K562 (cell line): Measurements from ENCODE around the gene NUDT9. TPM values are rescaled to one million over a fixed set of nuclear protein-coding genes. Genes with fewer than 3 reads are reported as not detected.

Experiments
- ATAC-seq: fragments of 200-7000 bp; cut with Tn5 transposase; 3 replicates; pipeline ENCODE4 v1.9.1; 2020; ENCODE audit warnings: moderate library complexity
- BruUV-seq: library from RNA; stranded (reverse); fragments of 400-500 nt; replicated peaks from 2 replicates; lab custom pipeline; 2021; lab: Mats Ljungman, UMichigan
- CTCF ChIA-PET: fragments of 300-600 bp; formaldehyde crosslinking; extraction: SDS; loops from one replicate; lab custom pipeline; 2021; ENCODE audit warnings: low intra/inter-chr PET ratio; lab: Yijun Ruan, JAX
- POLR2A ChIA-PET: fragments of 300-600, 350-650 bp; sonication (Branson Sonifier 250); formaldehyde crosslinking; extraction: SDS; loops from one replicate; lab custom pipeline; 2021; ENCODE audit warnings: antibody characterized with exemption, inconsistent platforms; lab: Yijun Ruan, JAX
- DNase-seq, 4 experiments: peaks; one replicate each; pipeline versions ENCODE4 v3.0.0 to v3.0.0-alpha.2; 2011 to 2018; ENCODE audit warnings: low spot score in 3 of 4, mixed read lengths in 3 of 4; ENCODE audit errors: extremely low read depth in 1 of 4
- FAIRE-seq: peaks from 2 replicates; lab custom pipeline; 2011; peaks lifted over from hg19 to GRCh38; lab: Jason Lieb, UNC
- H2AFZ ChIP-seq: 2 replicates; pipeline ENCODE4 v1.6.0; 2011; ENCODE audit warnings: low read depth, low read length, control low read depth, inconsistent platforms
- H3K27ac ChIP-seq: fragments of 200-600 bp; 3 replicates; pipeline ENCODE4 v1.8.0; 2011; ENCODE audit warnings: low read depth, mild to moderate bottlenecking, control low read depth, inconsistent platforms, low read length, moderate library complexity, mixed read lengths; ENCODE audit errors: extremely low read depth
- H3K27me3 ChIP-seq, 2 experiments: fragments of 300-600 bp in 1 of 2; 2 replicates in 1 of 2; 3 replicates in 1 of 2; pipeline versions ENCODE4 v1.6.0 to v1.8.0; 2011; ENCODE audit warnings: inconsistent platforms in 2 of 2, low read length in 2 of 2, mild to moderate bottlenecking in 1 of 2, mixed read lengths in 1 of 2, moderate library complexity in 1 of 2; ENCODE audit not compliant: control insufficient read depth in 2 of 2, insufficient read depth in 2 of 2
- H3K36me3 ChIP-seq: fragments of 300-600 bp; 3 replicates; pipeline ENCODE4 v1.8.0; 2011; ENCODE audit warnings: mild to moderate bottlenecking, low read length, inconsistent platforms; ENCODE audit not compliant: control insufficient read depth, insufficient read depth
- H3K4me1 ChIP-seq, 2 experiments: fragments of 200-600 bp in 1 of 2; replicated peaks in 1 of 2; 2 replicates in 1 of 2; 3 replicates in 1 of 2; pipeline versions ENCODE4 v1.5.1 to v1.8.0; 2011; ENCODE audit warnings: inconsistent platforms in 2 of 2, low read length in 2 of 2, mild to moderate bottlenecking in 1 of 2, mixed read lengths in 1 of 2, moderate library complexity in 1 of 2; ENCODE audit not compliant: control insufficient read depth in 2 of 2, insufficient read depth in 2 of 2
- H3K4me2 ChIP-seq: 2 replicates; pipeline ENCODE4 v1.6.1; 2011; ENCODE audit warnings: low read length, control low read depth, inconsistent platforms, mixed read lengths; ENCODE audit not compliant: insufficient read depth
- H3K4me3 ChIP-seq: fragments of 200-600 bp; sonication (generic), shearing (Covaris generic); 2 replicates; pipeline ENCODE4 v1.5.1; 2016; ENCODE audit warnings: control low read depth, inconsistent platforms
- H3K79me2 ChIP-seq: fragments of 200-600 bp; 3 replicates; pipeline ENCODE4 v1.8.0; 2011; ENCODE audit warnings: low read length, inconsistent platforms; ENCODE audit not compliant: control insufficient read depth, insufficient read depth
- H3K9ac ChIP-seq, 2 experiments: 2 replicates each; pipeline versions ENCODE4 v1.6.0 to v1.6.1; 2011; ENCODE audit warnings: low read depth in 2 of 2, low read length in 2 of 2, control low read depth in 1 of 2, inconsistent platforms in 1 of 2, mild to moderate bottlenecking in 1 of 2, mixed read lengths in 1 of 2; ENCODE audit not compliant: insufficient read depth in 1 of 2
- H3K9me1 ChIP-seq: one replicate; pipeline ENCODE4 v1.6.0; 2011; ENCODE audit warnings: inconsistent platforms, mild to moderate bottlenecking, low read length, moderate library complexity; ENCODE audit not compliant: control insufficient read depth, insufficient read depth
- H3K9me3 ChIP-seq: replicated peaks from 2 replicates; pipeline ENCODE4 v1.5.1; 2011; ENCODE audit warnings: low read depth, low read length, inconsistent platforms; ENCODE audit not compliant: control insufficient read depth, insufficient read depth
- H4K20me1 ChIP-seq: replicated peaks from 2 replicates; pipeline ENCODE4 v1.6.1; 2011; ENCODE audit warnings: low read length, inconsistent platforms, mixed read lengths; ENCODE audit not compliant: control insufficient read depth, insufficient read depth
- CBFA2T2 ChIP-seq: fragments of 450-650 bp; conservative IDR thresholded peaks from 2 replicates; pipeline ENCODE4 v1.6.1; 2017; ENCODE audit warnings: mild to moderate bottlenecking
- CBFA2T3 ChIP-seq: fragments of 450-650 bp; IDR thresholded peaks from 2 replicates; pipeline ENCODE4 v1.6.1; 2017
- CCNT2 ChIP-seq: IDR thresholded peaks from 2 replicates; pipeline ENCODE4 v1.6.1; 2011; ENCODE audit warnings: borderline replicate concordance, low read depth, mild to moderate bottlenecking, moderate library complexity, mixed read lengths, low read length; ENCODE audit not compliant: insufficient read length; ENCODE audit errors: extremely low read depth
- FOXA3 ChIP-seq, 2 experiments: fragments of 450-650 bp in 1 of 2; sonication (generic) in 1 of 2; formaldehyde crosslinking; IDR thresholded peaks in 1 of 2; conservative IDR thresholded peaks in 1 of 2; 2 replicates each; pipeline versions ENCODE4 v1.4.0 to v1.8.0; 2020 to 2022; ENCODE audit warnings: mild to moderate bottlenecking in 2 of 2, missing genetic modification reagents in 1 of 2
- HDAC1 ChIP-seq, 2 experiments: fragments of 450-650 bp; IDR thresholded peaks; 2 replicates each; pipeline ENCODE4 v1.6.1; 2016 to 2017; ENCODE audit warnings: inconsistent platforms in 1 of 2, mild to moderate bottlenecking in 1 of 2, moderate library complexity in 1 of 2
- NR2C2 ChIP-seq, 2 experiments: fragments of 200-800 bp in 1 of 2; sonication (Bioruptor generic) in 1 of 2; sonication (generic) in 1 of 2; formaldehyde crosslinking in 1 of 2; IDR thresholded peaks; 2 replicates each; pipeline versions ENCODE4 v1.6.1 to v1.8.0; 2016 to 2022; ENCODE audit warnings: mild to moderate bottlenecking in 1 of 2, missing compliant biosample characterization in 1 of 2, missing genetic modification characterization in 1 of 2, missing genetic modification reagents in 1 of 2
- PHF8 ChIP-seq: fragments of 200-600 bp; sonication (generic); IDR thresholded peaks from 2 replicates; pipeline ENCODE4 v1.6.1; 2012; ENCODE audit warnings: mixed run types, mild to moderate bottlenecking, inconsistent platforms, low read length, moderate library complexity, borderline replicate concordance
- POLR3G ChIP-seq: IDR thresholded peaks from 2 replicates; pipeline ENCODE4 v1.6.1; 2011; ENCODE audit not compliant: insufficient read length, insufficient replicate concordance; ENCODE audit errors: extremely low read depth
- RBFOX2 ChIP-seq: fragments of 200-400 bp; formaldehyde crosslinking; IDR thresholded peaks from 2 replicates; pipeline ENCODE4 v1.6.1; 2017; ENCODE audit warnings: low read depth, mild to moderate bottlenecking, low read length, moderate library complexity
- TEAD4 ChIP-seq, 2 experiments: sonication (generic) in 1 of 2; formaldehyde crosslinking in 1 of 2; IDR thresholded peaks; 2 replicates each; pipeline versions ENCODE4 v1.6.1 to v1.8.0; 2012 to 2022; ENCODE audit warnings: borderline replicate concordance in 1 of 2, inconsistent platforms in 1 of 2, low read length in 1 of 2, mild to moderate bottlenecking in 1 of 2, missing genetic modification reagents in 1 of 2
- USF1 ChIP-seq: sonication (generic); formaldehyde crosslinking; IDR thresholded peaks from 2 replicates; pipeline ENCODE4 v1.9.0; 2022; ENCODE audit warnings: mild to moderate bottlenecking, missing genetic modification reagents
- ZMIZ1 ChIP-seq, 2 experiments: fragments of 150-350 bp in 1 of 2; IDR thresholded peaks; 2 replicates each; pipeline ENCODE4 v1.6.1; 2012 to 2016; ENCODE audit warnings: low read depth in 2 of 2, low read length in 2 of 2, mild to moderate bottlenecking in 1 of 2, moderate library complexity in 1 of 2
- ZNF146 ChIP-seq: IDR thresholded peaks from one replicate; pipeline ENCODE4 v1.6.1; 2018; ENCODE audit warnings: missing compliant biosample characterization; ENCODE audit not compliant: unreplicated experiment
- ZNF311 ChIP-seq: fragments of 250-450 bp; sonication (Bioruptor Pico); IDR thresholded peaks from 2 replicates; pipeline ENCODE4 v1.4.0; 2020; ENCODE audit warnings: mild to moderate bottlenecking, moderate library complexity
- ZNF507 ChIP-seq: conservative IDR thresholded peaks from 2 replicates; pipeline ENCODE4 v1.6.1; 2017; ENCODE audit warnings: missing genetic modification characterization, missing compliant biosample characterization
- ZNF77 ChIP-seq: fragments of 250-450 bp; sonication (Bioruptor Pico); IDR thresholded peaks from 2 replicates; pipeline ENCODE4 v1.5.0; 2020
- WGBS: fragments of 100-300 bp; shearing (Covaris generic); methylation state at CpG from one replicate; pipeline ENCODE4 v1.1.6; 2016; ENCODE audit warnings: low coverage, mixed read lengths; ENCODE audit not compliant: insufficient coverage; ENCODE audit errors: missing lambda C conversion rate; 5-methylcytosine and 5-hydroxymethylcytosine counted together
- in situ Hi-C: fragments of 300-500 bp; cut with MboI; formaldehyde crosslinking; loops from 4 replicates; pipeline ENCODE4 v1.15.0; 2018; ENCODE audit warnings: inconsistent platforms, mixed read lengths
- intact Hi-C: fragments of 100-400 bp; cut with micrococcal nuclease; formaldehyde crosslinking; loops from 2 replicates; pipeline ENCODE4 v1.14.2; 2022
- polyA plus RNA-seq, 8 experiments: library from polyadenylated mRNA; depleted of rRNA in 4 of 8; stranded (reverse) in 5 of 8; unstranded in 3 of 8; fragments of >200 nt; fragmentation: Nextera tagmentation in 2 of 8; fragmentation: Illumina TruSeq in 1 of 8; extraction: Ambion mirVana in 2 of 8; extraction: Trizol in 1 of 8; gene quantifications; 2 replicates each; pipeline versions ENCODE4 v1.2.1 to v1.2.3, GENCODE V29; 2011 to 2014; ENCODE audit warnings: inconsistent platforms in 1 of 8, missing spikeins in 1 of 8
- total RNA-seq, 7 experiments: library from RNA; depleted of rRNA in 6 of 7; stranded (reverse); fragments of >200 nt in 6 of 7; fragmentation: Illumina TruSeq in 2 of 7; extraction: Trizol in 2 of 7; gene quantifications; 2 replicates each; pipeline versions ENCODE4 v1.2.1 to v1.2.3, GENCODE V29; 2011 to 2021; ENCODE audit warnings: low replicate concordance in 1 of 7

Gene NUDT9
- total and polyA plus RNA-seq, 9 of the 15 experiments (the other 6 are each of a cell fraction or from before 2014, with no cell fraction given), result 8.5 to 20.8 (median 18.0) TPM

GRCh38 chr4:87409420-87409939 lies 12.9 kb upstream of the NUDT9 start:
- no peak overlapping the region for H3K4me2 ChIP-seq
- H3K4me3 ChIP-seq, result no peak overlapping the region
- BruUV-seq, result no TSS peak
- in situ Hi-C loops, result no loop called here
- H2AFZ ChIP-seq, result no peak overlapping the region
- no peaks in the 10 kb centered on the region for H3K36me3 ChIP-seq
- ChIA-PET POLR2A (interaction anchor here (0.6 kb wide), 1 partner anchor 12 kb away, joined by 4 read pairs; no protein-coding TSS in a partner anchor), CTCF (no interaction called here)
- no peaks in the 10 kb centered on the region for H3K9me3 ChIP-seq
- FAIRE-seq (no peak), ATAC-seq (peak; percentile 31; the same call in 1 of the 3 replicates), DNase-seq (no peak)
- 5% methylated on average over 3 of the region's 3 CpGs for WGBS
- H3K27me3 ChIP-seq, result no peaks in the 10 kb centered on the region; a peak in 2 of 5 replicates
- H3K9me1 ChIP-seq, result no peaks in the 10 kb centered on the region
- peaks cover 0 to 3% of the 10 kb centered on the region in 2 experiments; a peak in 3 of 5 replicates for H3K4me1 ChIP-seq
- intact Hi-C loops, result no loop called here
- no peaks in the 10 kb centered on the region for H3K79me2 ChIP-seq
- no peak overlapping the region for H3K9ac ChIP-seq
- no peak overlapping the region for H3K27ac ChIP-seq
- H4K20me1 ChIP-seq, result no peaks in the 10 kb centered on the region
- no peak for TF ChIP-seq ZNF77 (CRISPR knock-in tag)
- no peak for TF ChIP-seq USF1 (CRISPR knock-in tag)
- TF ChIP-seq PHF8, result no peak
- no peak for TF ChIP-seq ZNF311
- TF ChIP-seq CCNT2, result peak; percentile 47
- no peak for TF ChIP-seq NR2C2 (CRISPR knock-in tag; IDR thresholded peaks at IDR 0.05)
- TF ChIP-seq NR2C2 (tag; IDR thresholded peaks at IDR 0.05), result 0 out of 2 replicates have a peak, but pooled peaks have one; percentile 19
- TF ChIP-seq FOXA3 (CRISPR knock-in tag; conservative IDR thresholded peaks at IDR 0.05 in 1 of 2, IDR thresholded peaks at IDR 0.05 in 1 of 2), result peak in 1 of 2 experiments; percentile 64; a peak in 1 of 4 replicates
- TF ChIP-seq ZNF146 (CRISPR knock-in tag), result no peak
- TF ChIP-seq ZNF507, result no peak
- no peak for TF ChIP-seq POLR3G
- peak; percentile 30; the same call in 1 of the 2 replicates for TF ChIP-seq CBFA2T2
- peak in 1 of 2 experiments; percentile 42; a peak in 1 of 4 replicates for TF ChIP-seq HDAC1 (IDR thresholded peaks at IDR 0.05)
- no peak for TF ChIP-seq RBFOX2
- peak; percentile 68 for TF ChIP-seq CBFA2T3
- TF ChIP-seq ZMIZ1 (IDR thresholded peaks at IDR 0.05; ENCODE audit: low read depth in 2 of 2, low read length in 2 of 2), result no peak
- peak; percentile 52; the same call in 1 of the 2 replicates for TF ChIP-seq TEAD4 (IDR thresholded peaks at IDR 0.05; ENCODE audit: low read length)
- TF ChIP-seq TEAD4 (CRISPR knock-in tag; IDR thresholded peaks at IDR 0.05; ENCODE audit: borderline replicate concordance), result no peak
